D341Med (cell line): ENCODE data around the gene MARCHF3.
"Not testable (repeated sequence)": the region's sequence is repeated elsewhere in the genome, so short reads cannot be mapped to it uniquely, and the experiment has no call there.

Experiments used
- DNase-seq: peaks from one replicate; pipeline ENCODE4 v3.0.0; 2012; ENCODE audit warnings: low spot score

The MARCHF3 gene

GRCh38 chr5:127011961-127012644, 18.3 kb downstream of the MARCHF3 start:
- no peak for DNase-seq

GRCh38 chr5:127011153-127011552, 19.2 kb downstream of the MARCHF3 start:
- no peak for DNase-seq

GRCh38 chr5:127010362-127010761, 20.0 kb downstream of the MARCHF3 start:
- no peak for DNase-seq

GRCh38 chr5:127009784-127010183, 20.6 kb downstream of the MARCHF3 start:
- no peak for DNase-seq

GRCh38 chr5:127008300-127008975, 21.9 kb downstream of the MARCHF3 start:
- no peak for DNase-seq

- DNase-seq: no peak
Measured at GRCh38 chr5:127007522-127007921, 22.8 kb downstream of the MARCHF3 start.

- DNase-seq: no peak
Measured at GRCh38 chr5:127006744-127007143, 23.6 kb downstream of the MARCHF3 start.

GRCh38 chr5:127005282-127005681, 25.1 kb downstream of the MARCHF3 start:
- DNase-seq: not testable (repeated sequence)

- DNase-seq: no peak
Measured at GRCh38 chr5:127004721-127005120, 25.6 kb downstream of the MARCHF3 start.

- DNase-seq: no peak
Measured at GRCh38 chr5:127003798-127004495, 26.4 kb downstream of the MARCHF3 start.

GRCh38 chr5:127002390-127002789, 28.0 kb downstream of the MARCHF3 start:
- no peak for DNase-seq

- no peak for DNase-seq
Measured at GRCh38 chr5:127001621-127002296, 28.6 kb downstream of the MARCHF3 start.

GRCh38 chr5:126998895-126999570, 31.3 kb downstream of the MARCHF3 start:
- no peak for DNase-seq

GRCh38 chr5:126998201-126998631, 32.1 kb downstream of the MARCHF3 start:
- DNase-seq: no peak

- no peak for DNase-seq
Measured at GRCh38 chr5:126995689-126996088, 34.7 kb downstream of the MARCHF3 start.

- DNase-seq: no peak
Measured at GRCh38 chr5:126995039-126995438, 35.3 kb downstream of the MARCHF3 start.

GRCh38 chr5:126994485-126994884, 35.9 kb downstream of the MARCHF3 start:
- DNase-seq: no peak

- no peak for DNase-seq
Measured at GRCh38 chr5:126988021-126988569, 42.3 kb downstream of the MARCHF3 start.

- DNase-seq: no peak
Measured at GRCh38 chr5:126987271-126987899, 43.0 kb downstream of the MARCHF3 start.

GRCh38 chr5:126984632-126985031, 45.7 kb downstream of the MARCHF3 start:
- DNase-seq: no peak

GRCh38 chr5:126983874-126984266, 46.5 kb downstream of the MARCHF3 start:
- DNase-seq: no peak
